Esophagus mucosa (tissue), 1 donor: ENCODE results near the gene SHH. TPM values are rescaled to one million over a fixed set of nuclear protein-coding genes. Genes with fewer than 3 reads are reported as not detected.

Experiments used
- ATAC-seq: fragments of 200-7000 bp; cut with Tn5 transposase; one replicate; pipeline ENCODE4 v1.9.1; 2020
- total RNA-seq: library from RNA; stranded (reverse); gene quantifications from one replicate; pipeline ENCODE4 v1.2.4, GENCODE V29; 2023
- donor health status: DM: yes; HTN: yes; CAD: no.

Gene SHH
- total RNA-seq, 1 donor from 2014 or later, result not detected

DNA sequence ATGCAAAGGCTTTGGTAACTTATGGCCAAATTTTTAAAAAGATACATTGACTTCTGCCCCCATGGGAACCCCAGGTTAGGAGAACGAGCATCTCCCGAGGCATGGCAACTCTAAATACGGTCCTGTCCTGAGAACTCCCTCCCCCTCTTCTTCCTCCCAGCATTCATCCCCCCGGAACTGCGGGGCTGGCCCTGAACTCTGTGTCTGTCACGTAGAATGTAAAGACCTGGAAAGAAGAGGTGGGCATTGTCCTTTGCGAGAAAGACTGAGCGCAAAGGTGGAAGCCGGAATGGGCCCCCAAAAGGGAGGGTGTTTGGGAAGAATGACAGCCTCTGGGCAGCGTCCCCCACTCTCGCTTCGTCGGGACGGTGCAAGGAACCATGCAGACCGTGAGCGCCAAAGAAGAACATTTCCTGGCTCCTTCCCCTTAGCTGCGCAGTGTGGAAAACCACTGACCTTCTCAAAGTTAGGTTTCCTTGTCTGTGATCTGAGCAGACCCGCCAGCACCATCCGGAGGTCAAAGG, 21.0 kb downstream of the SHH start:
- no peak for ATAC-seq

GRCh38 chr7:155790666-155791065, 21.6 kb downstream of the SHH start:
- no peak for ATAC-seq

- peak; percentile 64 for ATAC-seq
Observed at GRCh38 chr7:155789001-155789725, 23.1 kb downstream of the SHH start.

GRCh38 chr7:155788616-155789000, 23.7 kb downstream of the SHH start:
- peak; percentile 62 for ATAC-seq

GRCh38 chr7:155787171-155787851, 25.0 kb downstream of the SHH start:
- peak; percentile 11 for ATAC-seq

DNA sequence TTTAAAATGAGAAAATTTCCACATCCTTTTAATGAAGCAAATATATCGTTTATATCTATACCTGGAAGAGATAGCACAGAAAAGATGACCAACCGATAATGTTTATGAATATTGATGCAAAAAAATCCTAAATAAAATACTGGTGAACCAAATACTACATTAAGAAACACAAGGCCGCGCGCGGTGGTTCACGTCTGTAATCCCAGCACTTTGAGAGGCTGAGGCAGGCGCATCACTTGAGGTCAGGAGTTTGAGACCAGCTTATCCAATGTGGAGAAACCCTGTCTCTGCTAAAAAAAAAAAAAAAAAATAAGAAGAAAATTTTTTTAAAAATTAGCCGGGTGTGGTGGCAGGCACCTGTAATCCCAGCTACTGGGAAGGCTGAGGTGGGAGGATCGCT, 25.8 kb downstream of the SHH start:
- ATAC-seq, result no peak

- peak; percentile 58 for ATAC-seq
Observed at GRCh38 chr7:155785536-155785935, 26.7 kb downstream of the SHH start.

DNA sequence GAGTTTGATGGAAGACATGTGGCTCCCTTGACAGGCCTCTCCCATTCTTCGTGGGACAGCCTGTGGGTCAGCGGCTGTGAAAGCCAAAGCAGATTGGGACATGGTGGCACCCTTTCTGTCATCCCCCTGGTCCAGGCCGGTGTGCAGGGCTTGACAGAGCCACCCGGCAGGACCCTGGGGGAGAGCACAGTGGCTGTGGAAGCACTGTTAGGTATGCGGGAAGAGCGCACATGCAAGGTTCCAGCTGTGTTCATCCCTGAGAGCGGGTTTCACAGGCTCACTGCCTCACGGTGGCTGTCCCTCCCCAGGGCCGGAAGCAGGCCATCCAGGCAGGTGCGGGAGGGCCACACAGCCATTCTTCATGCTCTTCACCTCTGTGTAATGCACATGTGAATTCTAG, 29.8 kb downstream of the SHH start:
- no peak for ATAC-seq

DNA sequence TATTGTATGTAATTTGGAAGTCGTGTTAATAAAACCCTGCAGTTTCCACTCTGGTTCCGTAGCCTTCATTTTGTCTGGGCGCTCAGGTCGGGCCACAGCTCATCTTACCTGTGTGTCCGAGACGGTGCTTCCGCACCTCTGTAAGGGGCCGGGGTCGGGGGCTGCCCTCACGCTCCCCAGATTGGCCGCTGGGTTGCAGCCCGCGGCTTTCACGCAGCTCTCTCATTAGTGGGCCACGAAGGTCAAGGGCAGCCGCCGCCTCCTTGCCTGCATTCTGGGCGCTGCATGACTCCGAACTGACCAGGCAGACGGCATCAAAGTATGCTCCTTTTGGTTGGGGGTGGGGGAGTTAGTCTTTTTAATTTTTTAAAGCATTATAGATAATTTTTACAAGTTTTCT, 30.8 kb downstream of the SHH start:
- no peak for ATAC-seq

DNA sequence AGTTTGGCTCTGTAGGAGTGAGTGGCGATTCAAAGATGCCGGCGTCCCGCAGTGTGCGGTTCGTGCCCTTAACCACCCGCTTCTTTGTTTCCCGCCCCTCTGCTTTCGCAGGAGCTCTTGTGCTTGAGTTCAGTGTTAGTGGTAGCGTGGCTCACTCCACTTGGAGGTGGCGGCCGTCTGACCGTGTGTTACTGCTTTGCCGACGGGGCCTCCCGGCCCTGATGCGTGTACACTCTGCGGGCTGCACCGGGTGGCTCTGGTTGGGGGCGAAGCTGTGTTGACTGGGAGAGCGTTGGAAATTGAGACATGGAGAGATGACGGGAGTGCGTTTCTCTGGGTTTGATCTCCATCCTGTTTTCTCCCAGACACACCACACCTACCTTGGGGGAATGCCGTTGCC, 31.4 kb downstream of the SHH start:
- ATAC-seq, result no peak

- ATAC-seq, result no peak
Observed at GRCh38 chr7:155778349-155778748, 33.9 kb downstream of the SHH start.

DNA sequence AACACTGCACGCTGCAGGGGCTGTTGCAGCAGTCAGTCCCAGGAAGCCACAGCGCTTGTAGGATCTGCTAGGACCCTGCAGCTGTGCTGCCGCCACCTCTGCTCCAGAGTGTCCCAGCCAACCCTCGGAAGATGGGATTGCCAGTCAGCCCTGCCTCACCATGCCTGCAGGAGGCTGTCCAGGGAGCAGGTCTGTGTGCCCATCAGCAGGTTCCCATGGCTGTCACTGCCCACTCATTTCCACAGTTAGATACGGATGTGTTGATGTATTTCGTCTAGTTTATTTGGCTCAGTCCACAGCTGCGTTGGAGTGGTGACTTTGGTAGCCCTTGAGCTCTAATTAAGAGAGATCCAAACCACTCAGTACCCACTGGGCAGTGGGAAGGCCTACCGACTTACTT, 35.7 kb downstream of the SHH start:
- ATAC-seq, result no peak

- no peak for ATAC-seq
Observed at GRCh38 chr7:155775691-155776090, 36.6 kb downstream of the SHH start.

- ATAC-seq, result no peak
Observed at GRCh38 chr7:155774947-155775346, 37.3 kb downstream of the SHH start.

DNA sequence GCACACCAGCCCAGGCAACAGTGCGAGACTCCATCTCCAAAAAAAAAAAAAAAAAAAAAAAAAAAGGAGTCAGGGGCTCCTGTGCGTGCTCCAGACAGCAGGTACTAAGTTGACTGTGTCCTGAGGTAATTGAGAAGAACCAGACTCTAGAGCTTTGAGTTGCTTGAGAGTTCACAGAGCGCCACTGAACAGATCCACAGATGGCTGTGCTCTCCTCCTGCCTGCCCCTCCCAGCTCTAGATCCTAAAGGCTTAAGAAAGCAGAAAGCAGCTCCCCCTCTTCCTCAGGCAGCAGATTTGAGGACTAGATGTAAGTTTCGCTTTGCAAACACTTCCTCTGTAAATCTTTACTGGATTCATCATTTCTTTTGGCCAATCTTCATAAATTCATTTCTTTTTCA, 38.7 kb downstream of the SHH start:
- ATAC-seq, result no peak

DNA sequence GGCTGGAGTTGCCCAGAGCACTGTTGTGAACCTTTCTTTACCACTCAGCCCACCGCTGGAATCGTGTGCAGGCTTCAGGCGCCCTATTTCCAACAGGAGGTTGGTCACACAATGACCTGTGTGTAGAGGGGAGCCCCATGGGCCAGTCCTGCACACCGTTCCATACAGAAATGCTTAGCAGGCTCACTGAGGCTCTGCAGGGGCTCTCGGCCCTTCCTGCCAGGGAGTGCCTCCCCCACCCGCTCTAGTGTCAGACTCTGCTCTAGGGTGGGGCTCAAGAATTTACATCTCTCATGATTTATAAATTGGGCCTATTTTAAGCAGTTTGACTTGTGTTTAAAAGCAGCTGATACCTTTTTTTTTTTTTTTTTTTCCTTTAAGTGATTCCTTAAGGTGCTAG, 42.0 kb downstream of the SHH start:
- ATAC-seq, result no peak

- ATAC-seq, result no peak
Observed at GRCh38 chr7:155769701-155770100, 42.6 kb downstream of the SHH start.

DNA sequence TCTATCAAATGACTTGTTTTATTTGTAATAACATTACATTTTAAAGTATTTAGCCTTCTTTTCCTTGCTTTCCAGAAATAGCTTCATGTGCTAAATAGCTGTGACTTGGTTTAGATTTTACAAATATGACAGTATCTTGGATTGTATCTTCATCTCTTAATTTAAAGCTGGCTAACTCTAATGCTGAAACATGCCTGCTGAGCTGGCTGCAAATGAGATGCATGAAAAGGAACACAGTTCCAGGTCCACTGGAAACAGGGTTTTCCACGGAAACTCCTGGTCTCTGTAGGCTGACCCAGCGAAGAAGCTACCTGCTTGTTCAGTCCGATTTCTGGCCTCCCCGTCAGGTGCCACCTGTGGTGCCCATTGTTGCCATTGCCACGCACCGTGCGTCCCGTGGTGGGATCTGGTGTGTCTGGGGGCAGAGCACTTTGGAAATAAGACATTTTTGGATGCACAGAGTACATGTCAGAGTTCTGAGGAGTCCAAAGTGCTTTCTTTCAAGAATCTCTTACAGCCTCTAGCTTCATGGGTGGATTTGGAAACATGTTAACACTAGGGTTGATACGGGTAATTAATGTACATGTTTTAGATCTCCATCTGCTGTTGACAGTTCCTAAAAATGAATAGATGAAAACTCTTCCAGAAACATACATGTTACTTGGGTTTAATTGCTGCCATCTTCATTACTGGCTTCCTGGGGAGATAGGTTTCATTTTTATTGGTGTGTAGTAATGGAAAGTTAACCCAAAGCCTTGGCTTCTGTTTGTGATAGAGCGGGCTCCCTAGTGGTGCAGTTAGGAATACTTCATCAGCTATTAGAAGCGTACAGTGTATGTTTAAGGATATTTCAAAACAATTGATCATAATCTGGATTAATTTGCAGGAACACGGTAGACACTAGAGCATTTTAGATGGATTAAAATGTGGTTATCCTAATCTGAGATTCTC, 45.0 kb downstream of the SHH start:
- ATAC-seq, result no peak

- ATAC-seq, result no peak
Observed at GRCh38 chr7:155766386-155766785, 45.9 kb downstream of the SHH start.

DNA sequence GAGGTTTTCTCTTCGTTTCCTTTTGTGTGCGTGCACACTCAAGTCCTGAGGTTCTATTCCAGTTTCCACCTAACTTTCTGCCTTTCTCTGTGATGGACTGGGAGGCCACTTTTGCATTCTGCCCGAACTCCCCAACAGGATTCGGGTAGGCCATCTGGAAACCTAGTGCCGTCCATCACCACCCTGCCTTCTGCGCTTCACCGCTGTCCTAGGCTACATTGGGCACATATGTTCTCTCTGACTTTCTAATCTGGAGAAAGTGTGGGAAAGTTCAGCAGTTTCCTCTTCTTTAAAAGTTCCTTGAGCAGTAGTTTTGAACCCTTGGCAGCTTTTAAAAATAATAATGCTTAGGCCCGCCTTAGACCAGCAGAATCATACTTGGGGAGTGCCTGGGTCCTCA, 46.8 kb downstream of the SHH start:
- no peak for ATAC-seq

GRCh38 chr7:155764438-155764793, 47.8 kb downstream of the SHH start:
- no peak for ATAC-seq

DNA sequence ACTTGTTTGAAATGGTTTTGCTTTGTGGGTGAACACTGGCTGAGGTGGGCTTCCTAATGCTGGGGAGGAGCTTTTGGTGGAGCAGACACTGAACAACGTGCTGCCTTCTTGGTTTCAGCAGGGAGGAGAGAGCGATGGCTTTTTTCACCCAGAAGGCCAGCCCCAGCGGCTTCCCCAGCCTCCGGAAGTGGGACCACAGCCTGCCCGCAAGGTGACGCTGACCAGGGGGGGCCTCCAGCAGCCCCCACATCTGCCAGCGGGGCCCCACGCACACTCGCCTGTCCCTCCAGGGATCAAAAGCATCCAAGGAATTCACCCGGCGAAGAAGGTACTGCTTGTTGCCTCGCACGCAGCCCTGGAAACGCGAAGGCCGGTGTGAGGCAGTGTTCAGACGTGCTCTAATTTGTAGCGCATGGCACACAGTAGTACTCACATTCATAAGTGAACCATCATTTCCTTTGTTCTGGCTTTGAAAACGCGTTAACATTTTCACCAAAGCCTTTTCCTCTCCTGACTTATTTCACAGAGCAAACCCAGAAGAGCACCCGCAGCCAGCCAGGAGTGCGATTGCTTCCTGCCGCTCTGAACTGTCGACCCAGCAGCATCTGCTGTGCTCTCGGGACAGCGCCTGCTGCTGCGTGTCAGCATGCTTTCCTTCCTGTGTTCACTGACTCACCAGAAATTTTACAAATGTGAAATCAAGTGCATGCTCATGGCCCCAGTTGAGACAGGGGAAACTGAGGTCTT, 48.4 kb downstream of the SHH start:
- no peak for ATAC-seq
